C4-2B (cell line): ENCODE data around the gene P2RX5.
"Not testable (repeated sequence)": the region's sequence is repeated elsewhere in the genome, so short reads cannot be mapped to it uniquely, and the experiment has no call there.

Experiments
- CTCF ChIP-seq: fragments of 450-650 bp; conservative IDR thresholded peaks from 2 replicates; pipeline ENCODE4 v1.5.1; 2017; ENCODE audit warnings: mild to moderate bottlenecking
- ZFX ChIP-seq: fragments of 450-650 bp; IDR thresholded peaks from 2 replicates; pipeline ENCODE4 v1.6.1; 2017

- not testable (repeated sequence) for TF ChIP-seq CTCF, ZFX
Measured at GRCh38 chr17:3728099-3728498, 32.1 kb upstream of the P2RX5 start.
